HepG2 (cell line): ENCODE data around the gene PWP1. TPM values are rescaled to one million over a fixed set of nuclear protein-coding genes. Genes with fewer than 3 reads are reported as not detected.

ENCODE experiments used
- CBX5 ChIP-seq: sonication (generic); formaldehyde crosslinking; IDR thresholded peaks from 2 replicates; pipeline ENCODE4 v1.4.0; 2020; ENCODE audit warnings: missing genetic modification reagents, borderline replicate concordance
- CEBPG ChIP-seq: IDR thresholded peaks from 2 replicates; pipeline ENCODE4 v1.6.1; 2016
- CREM ChIP-seq, 2 experiments: sonication (generic) in 1 of 2; formaldehyde crosslinking in 1 of 2; IDR thresholded peaks; 2 replicates each; pipeline versions ENCODE4 v1.4.0 to v1.6.1; 2016 to 2020; ENCODE audit warnings: antibody characterized with exemption in 1 of 2, mild to moderate bottlenecking in 1 of 2, missing genetic modification reagents in 1 of 2
- FOXA3 ChIP-seq: IDR thresholded peaks from 2 replicates; pipeline ENCODE4 v1.6.1; 2016; ENCODE audit warnings: missing genetic modification reagents, missing compliant biosample characterization
- FOXK1 ChIP-seq: sonication (generic); formaldehyde crosslinking; IDR thresholded peaks from 2 replicates; pipeline ENCODE4 v1.4.0; 2020; ENCODE audit warnings: low read depth, missing genetic modification reagents, borderline replicate concordance
- FOXO1 ChIP-seq: sonication (generic); formaldehyde crosslinking; IDR thresholded peaks from 2 replicates; pipeline ENCODE4 v1.4.0; 2020; ENCODE audit warnings: missing genetic modification reagents
- NCOA5 ChIP-seq: sonication (generic); formaldehyde crosslinking; IDR thresholded peaks from 2 replicates; pipeline ENCODE4 v1.4.0; 2020; ENCODE audit warnings: missing genetic modification reagents
- PAF1 ChIP-seq: IDR thresholded peaks from 2 replicates; pipeline ENCODE4 v1.6.1; 2016; ENCODE audit warnings: missing genetic modification reagents, missing compliant biosample characterization
- SOX13 ChIP-seq, 3 experiments: fragments of 450-650 bp in 1 of 3; sonication (generic) in 1 of 3; formaldehyde crosslinking in 1 of 3; IDR thresholded peaks in 2 of 3; conservative IDR thresholded peaks in 1 of 3; 2 replicates each; pipeline versions ENCODE4 v1.5.0 to v1.6.1; 2016 to 2020; ENCODE audit warnings: antibody characterized with exemption in 1 of 3, mild to moderate bottlenecking in 1 of 3, missing compliant biosample characterization in 1 of 3, missing genetic modification reagents in 1 of 3, moderate library complexity in 1 of 3
- SOX5 ChIP-seq: IDR thresholded peaks from 2 replicates; pipeline ENCODE4 v1.6.1; 2016; ENCODE audit warnings: borderline replicate concordance
- TEAD3 ChIP-seq: optimal IDR thresholded peaks from 2 replicates; pipeline ENCODE3; 2016; ENCODE audit warnings: borderline replicate concordance
- TSC22D2 ChIP-seq: sonication (generic); formaldehyde crosslinking; IDR thresholded peaks from 2 replicates; pipeline ENCODE4 v1.5.1; 2020; ENCODE audit warnings: missing genetic modification reagents, mild to moderate bottlenecking, borderline replicate concordance
- ZMYM4 ChIP-seq: sonication (generic); formaldehyde crosslinking; IDR thresholded peaks from 2 replicates; pipeline ENCODE4 v1.8.1; 2023; ENCODE audit warnings: mild to moderate bottlenecking, missing genetic modification reagents
- polyA plus RNA-seq, 8 experiments: library from polyadenylated mRNA; depleted of rRNA in 3 of 8; stranded (reverse) in 7 of 8; unstranded in 1 of 8; fragments of >200 nt; fragmentation: Illumina TruSeq in 4 of 8; extraction: Trizol in 4 of 8; gene quantifications; 2 replicates each; pipeline versions ENCODE4 v1.2.1 to v1.2.3, GENCODE V29; 2011 to 2016; ENCODE audit warnings: low read depth in 4 of 8, missing spikeins in 1 of 8, mixed read lengths in 1 of 8; ENCODE audit not compliant: insufficient read depth in 1 of 8
- total RNA-seq, 5 experiments: library from RNA; depleted of rRNA; stranded (reverse); fragments of >200 nt; fragmentation: Illumina TruSeq; extraction: Trizol; gene quantifications; 2 replicates each; pipeline ENCODE4 v1.2.3, GENCODE V29; 2016; ENCODE audit warnings: low read depth in 1 of 5
- TF ChIP-seq, protein P1 (sequence below), 2 experiments: IDR thresholded peaks; 2 replicates each; pipeline ENCODE4 v1.6.1; 2011 to 2012; ENCODE audit warnings: low read length in 2 of 2, borderline replicate concordance in 1 of 2, low read depth in 1 of 2, mild to moderate bottlenecking in 1 of 2, moderate library complexity in 1 of 2
- TF ChIP-seq, protein P2 (sequence below): sonication (generic); formaldehyde crosslinking; IDR thresholded peaks from 2 replicates; pipeline ENCODE4 v1.4.0; 2020; ENCODE audit warnings: missing genetic modification reagents
- TF ChIP-seq, protein P3 (sequence below), 2 experiments: sonication (generic) in 1 of 2; formaldehyde crosslinking in 1 of 2; IDR thresholded peaks; 2 replicates each; pipeline versions ENCODE4 v1.4.0 to v1.6.1; 2018 to 2020; ENCODE audit warnings: missing genetic modification reagents in 2 of 2, borderline replicate concordance in 1 of 2, low read depth in 1 of 2, mild to moderate bottlenecking in 1 of 2, missing biosample characterization in 1 of 2
- TF ChIP-seq, protein P4 (sequence below): IDR thresholded peaks from 2 replicates; pipeline ENCODE4 v1.6.1; 2016; ENCODE audit warnings: low read depth, borderline replicate concordance
- TF ChIP-seq, protein P5 (sequence below): sonication (generic); formaldehyde crosslinking; IDR thresholded peaks from 2 replicates; pipeline ENCODE4 v1.5.0; 2020; ENCODE audit warnings: mild to moderate bottlenecking, missing genetic modification reagents, moderate library complexity

PWP1 gene
- total and polyA plus RNA-seq, 2 of the 13 experiments (the other 11 are each of a cell fraction or from before 2014, with no cell fraction given): 65.9 to 70.2 TPM

DNA sequence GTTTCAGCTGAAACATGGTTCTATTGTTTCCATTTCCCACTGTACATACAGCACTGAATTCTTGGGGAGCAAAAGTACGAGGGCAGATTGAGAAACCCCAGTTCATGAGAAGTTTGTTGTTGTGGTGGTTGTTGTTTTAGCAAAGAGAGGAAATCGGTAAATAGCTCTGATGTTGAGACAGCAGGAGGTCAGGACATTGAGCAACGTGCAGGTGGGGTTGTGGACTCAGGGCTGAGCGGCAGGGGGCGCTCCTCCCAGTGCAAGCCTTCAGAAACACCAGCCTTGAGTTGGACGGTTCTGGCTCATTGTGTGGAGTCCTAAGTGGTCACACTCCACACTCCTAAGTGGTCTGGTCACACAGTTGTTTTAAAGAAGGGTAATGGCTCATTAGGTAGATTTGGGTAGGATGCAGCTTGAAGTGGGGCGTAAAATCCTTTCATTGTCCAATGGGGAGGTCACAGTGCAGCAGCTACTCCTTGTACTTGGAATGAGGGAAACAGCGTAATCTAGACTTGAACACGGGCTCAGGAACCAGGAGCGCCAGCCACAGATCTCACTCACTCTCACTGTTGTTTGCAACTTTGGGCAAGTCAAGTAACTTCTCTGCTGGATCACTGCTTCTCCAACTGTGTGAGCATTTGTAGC, 14.5 kb upstream of the PWP1 start (continued):
- TF ChIP-seq, protein P1, sequence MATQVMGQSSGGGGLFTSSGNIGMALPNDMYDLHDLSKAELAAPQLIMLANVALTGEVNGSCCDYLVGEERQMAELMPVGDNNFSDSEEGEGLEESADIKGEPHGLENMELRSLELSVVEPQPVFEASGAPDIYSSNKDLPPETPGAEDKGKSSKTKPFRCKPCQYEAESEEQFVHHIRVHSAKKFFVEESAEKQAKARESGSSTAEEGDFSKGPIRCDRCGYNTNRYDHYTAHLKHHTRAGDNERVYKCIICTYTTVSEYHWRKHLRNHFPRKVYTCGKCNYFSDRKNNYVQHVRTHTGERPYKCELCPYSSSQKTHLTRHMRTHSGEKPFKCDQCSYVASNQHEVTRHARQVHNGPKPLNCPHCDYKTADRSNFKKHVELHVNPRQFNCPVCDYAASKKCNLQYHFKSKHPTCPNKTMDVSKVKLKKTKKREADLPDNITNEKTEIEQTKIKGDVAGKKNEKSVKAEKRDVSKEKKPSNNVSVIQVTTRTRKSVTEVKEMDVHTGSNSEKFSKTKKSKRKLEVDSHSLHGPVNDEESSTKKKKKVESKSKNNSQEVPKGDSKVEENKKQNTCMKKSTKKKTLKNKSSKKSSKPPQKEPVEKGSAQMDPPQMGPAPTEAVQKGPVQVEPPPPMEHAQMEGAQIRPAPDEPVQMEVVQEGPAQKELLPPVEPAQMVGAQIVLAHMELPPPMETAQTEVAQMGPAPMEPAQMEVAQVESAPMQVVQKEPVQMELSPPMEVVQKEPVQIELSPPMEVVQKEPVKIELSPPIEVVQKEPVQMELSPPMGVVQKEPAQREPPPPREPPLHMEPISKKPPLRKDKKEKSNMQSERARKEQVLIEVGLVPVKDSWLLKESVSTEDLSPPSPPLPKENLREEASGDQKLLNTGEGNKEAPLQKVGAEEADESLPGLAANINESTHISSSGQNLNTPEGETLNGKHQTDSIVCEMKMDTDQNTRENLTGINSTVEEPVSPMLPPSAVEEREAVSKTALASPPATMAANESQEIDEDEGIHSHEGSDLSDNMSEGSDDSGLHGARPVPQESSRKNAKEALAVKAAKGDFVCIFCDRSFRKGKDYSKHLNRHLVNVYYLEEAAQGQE (IDR thresholded peaks at IDR 0.05; ENCODE audit: borderline replicate concordance in 1 of 2, low read depth in 1 of 2, low read length in 2 of 2): no peak
- TF ChIP-seq FOXK1 (CRISPR knock-in tag) (peak; percentile 34; the same call in 1 of the 2 replicates), SOX5 (CRISPR knock-in tag) (peak; percentile 41; the same call in 1 of the 2 replicates), CBX5 (CRISPR knock-in tag) (peak; percentile 36; the same call in 1 of the 2 replicates), CEBPG (CRISPR knock-in tag) (peak; percentile 90), SOX13 (IDR thresholded peaks at IDR 0.05) (no peak), SOX13 (CRISPR knock-in tag; conservative IDR thresholded peaks at IDR 0.05 in 1 of 2, IDR thresholded peaks at IDR 0.05 in 1 of 2) (peak in 1 of 2 experiments; percentile 32; a peak in 1 of 4 replicates), TEAD3 (CRISPR knock-in tag) (peak; percentile 34), FOXO1 (CRISPR knock-in tag) (peak; percentile 63; the same call in 1 of the 2 replicates), ZMYM4 (CRISPR knock-in tag) (0 out of 2 replicates have a peak, but pooled peaks have one; percentile 19), NCOA5 (CRISPR knock-in tag) (no peak), FOXA3 (CRISPR knock-in tag) (peak; percentile 45; the same call in 1 of the 2 replicates), TSC22D2 (CRISPR knock-in tag) (no peak), CREM (IDR thresholded peaks at IDR 0.05) (peak; percentile 21; the same call in 1 of the 2 replicates), CREM (CRISPR knock-in tag; IDR thresholded peaks at IDR 0.05) (no peak), PAF1 (no peak)
- TF ChIP-seq, protein P2, sequence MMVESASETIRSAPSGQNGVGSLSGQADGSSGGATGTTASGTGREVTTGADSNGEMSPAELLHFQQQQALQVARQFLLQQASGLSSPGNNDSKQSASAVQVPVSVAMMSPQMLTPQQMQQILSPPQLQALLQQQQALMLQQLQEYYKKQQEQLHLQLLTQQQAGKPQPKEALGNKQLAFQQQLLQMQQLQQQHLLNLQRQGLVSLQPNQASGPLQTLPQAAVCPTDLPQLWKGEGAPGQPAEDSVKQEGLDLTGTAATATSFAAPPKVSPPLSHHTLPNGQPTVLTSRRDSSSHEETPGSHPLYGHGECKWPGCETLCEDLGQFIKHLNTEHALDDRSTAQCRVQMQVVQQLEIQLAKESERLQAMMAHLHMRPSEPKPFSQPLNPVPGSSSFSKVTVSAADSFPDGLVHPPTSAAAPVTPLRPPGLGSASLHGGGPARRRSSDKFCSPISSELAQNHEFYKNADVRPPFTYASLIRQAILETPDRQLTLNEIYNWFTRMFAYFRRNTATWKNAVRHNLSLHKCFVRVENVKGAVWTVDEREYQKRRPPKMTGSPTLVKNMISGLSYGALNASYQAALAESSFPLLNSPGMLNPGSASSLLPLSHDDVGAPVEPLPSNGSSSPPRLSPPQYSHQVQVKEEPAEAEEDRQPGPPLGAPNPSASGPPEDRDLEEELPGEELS (CRISPR knock-in tag): peak; percentile 85
- TF ChIP-seq, protein P3, sequence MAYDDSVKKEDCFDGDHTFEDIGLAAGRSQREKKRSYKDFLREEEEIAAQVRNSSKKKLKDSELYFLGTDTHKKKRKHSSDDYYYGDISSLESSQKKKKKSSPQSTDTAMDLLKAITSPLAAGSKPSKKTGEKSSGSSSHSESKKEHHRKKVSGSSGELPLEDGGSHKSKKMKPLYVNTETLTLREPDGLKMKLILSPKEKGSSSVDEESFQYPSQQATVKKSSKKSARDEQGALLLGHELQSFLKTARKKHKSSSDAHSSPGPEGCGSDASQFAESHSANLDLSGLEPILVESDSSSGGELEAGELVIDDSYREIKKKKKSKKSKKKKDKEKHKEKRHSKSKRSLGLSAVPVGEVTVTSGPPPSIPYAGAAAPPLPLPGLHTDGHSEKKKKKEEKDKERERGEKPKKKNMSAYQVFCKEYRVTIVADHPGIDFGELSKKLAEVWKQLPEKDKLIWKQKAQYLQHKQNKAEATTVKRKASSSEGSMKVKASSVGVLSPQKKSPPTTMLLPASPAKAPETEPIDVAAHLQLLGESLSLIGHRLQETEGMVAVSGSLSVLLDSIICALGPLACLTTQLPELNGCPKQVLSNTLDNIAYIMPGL (CRISPR knock-in tag; IDR thresholded peaks at IDR 0.05; ENCODE audit: borderline replicate concordance in 1 of 2, low read depth in 1 of 2): 0 out of 4 replicates have a peak, but pooled peaks of 1 of the 2 experiments have one; percentile 56
- TF ChIP-seq, protein P4, sequence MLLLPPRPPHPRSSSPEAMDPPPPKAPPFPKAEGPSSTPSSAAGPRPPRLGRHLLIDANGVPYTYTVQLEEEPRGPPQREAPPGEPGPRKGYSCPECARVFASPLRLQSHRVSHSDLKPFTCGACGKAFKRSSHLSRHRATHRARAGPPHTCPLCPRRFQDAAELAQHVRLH: peak; percentile 59; the same call in 1 of the 2 replicates
- TF ChIP-seq, protein P5, sequence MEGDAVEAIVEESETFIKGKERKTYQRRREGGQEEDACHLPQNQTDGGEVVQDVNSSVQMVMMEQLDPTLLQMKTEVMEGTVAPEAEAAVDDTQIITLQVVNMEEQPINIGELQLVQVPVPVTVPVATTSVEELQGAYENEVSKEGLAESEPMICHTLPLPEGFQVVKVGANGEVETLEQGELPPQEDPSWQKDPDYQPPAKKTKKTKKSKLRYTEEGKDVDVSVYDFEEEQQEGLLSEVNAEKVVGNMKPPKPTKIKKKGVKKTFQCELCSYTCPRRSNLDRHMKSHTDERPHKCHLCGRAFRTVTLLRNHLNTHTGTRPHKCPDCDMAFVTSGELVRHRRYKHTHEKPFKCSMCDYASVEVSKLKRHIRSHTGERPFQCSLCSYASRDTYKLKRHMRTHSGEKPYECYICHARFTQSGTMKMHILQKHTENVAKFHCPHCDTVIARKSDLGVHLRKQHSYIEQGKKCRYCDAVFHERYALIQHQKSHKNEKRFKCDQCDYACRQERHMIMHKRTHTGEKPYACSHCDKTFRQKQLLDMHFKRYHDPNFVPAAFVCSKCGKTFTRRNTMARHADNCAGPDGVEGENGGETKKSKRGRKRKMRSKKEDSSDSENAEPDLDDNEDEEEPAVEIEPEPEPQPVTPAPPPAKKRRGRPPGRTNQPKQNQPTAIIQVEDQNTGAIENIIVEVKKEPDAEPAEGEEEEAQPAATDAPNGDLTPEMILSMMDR (CRISPR knock-in tag): peak; percentile 87
